Tibial nerve (tissue), 4 donors: ENCODE results near the gene RYR1. TPM values are rescaled to one million over a fixed set of nuclear protein-coding genes. Genes with fewer than 3 reads are reported as not detected.

Experiments used
- DNase-seq, 2 donors: peaks; one replicate each; pipeline ENCODE4 v3.0.0-alpha.2; 2019; ENCODE audit warnings: low spot score in 2 of 2
- H3K27ac ChIP-seq, 4 donors: fragments of 200-600 bp; sonication (generic) in 3 of 4; one replicate each; pipeline ENCODE4 v1.5.1; 2017 to 2019; ENCODE audit warnings: mild to moderate bottlenecking in 1 of 4
- H3K27me3 ChIP-seq, 2 donors: fragments of 200-600 bp; sonication (generic) in 1 of 2; one replicate each; pipeline versions ENCODE4 v1.5.1 to v1.6.0; 2017 to 2019
- H3K36me3 ChIP-seq, 3 donors: fragments of 200-600 bp; sonication (generic); one replicate each; pipeline ENCODE4 v1.5.1; 2018 to 2019
- H3K4me1 ChIP-seq, 4 donors: fragments of 200-600 bp; sonication (generic) in 3 of 4; one replicate each; pipeline ENCODE4 v1.5.1; 2017 to 2019
- H3K4me3 ChIP-seq, 4 donors: fragments of 200-600 bp; sonication (generic) in 3 of 4; one replicate each; pipeline ENCODE4 v1.5.1; 2017 to 2019; ENCODE audit warnings: mild to moderate bottlenecking in 1 of 4, moderate library complexity in 1 of 4
- H3K9me3 ChIP-seq, 4 donors: fragments of 200-600 bp; sonication (generic) in 3 of 4; one replicate each; pipeline ENCODE4 v1.5.1; 2017 to 2019
- CTCF ChIP-seq, 5 experiments: fragments of 200-600 bp in 3 of 5; fragments of 450-650 bp in 2 of 5; sonication (generic) in 3 of 5; IDR thresholded peaks; one replicate each; pipeline ENCODE4 v1.5.1; 2016 to 2019; ENCODE audit warnings: antibody characterized with exemption in 5 of 5, mild to moderate bottlenecking in 3 of 5, moderate library complexity in 2 of 5
- EP300 ChIP-seq, 2 donors: sonication (generic); formaldehyde crosslinking; IDR thresholded peaks; one replicate each; pipeline ENCODE4 v1.6.1; 2017; ENCODE audit warnings: antibody characterized with exemption in 2 of 2, mild to moderate bottlenecking in 1 of 2
- POLR2A ChIP-seq, 2 donors: fragments of 450-650 bp; IDR thresholded peaks; one replicate each; pipeline ENCODE4 v1.6.1; 2017; ENCODE audit warnings: antibody characterized with exemption in 2 of 2, mild to moderate bottlenecking in 2 of 2, moderate library complexity in 2 of 2
- WGBS, 2 donors: methylation state at CpG; one replicate each; pipeline ENCODE4 v1.1.5; 2018; 5-methylcytosine and 5-hydroxymethylcytosine counted together
- total RNA-seq, 4 donors: library from RNA; depleted of rRNA; stranded (reverse); fragments of >200 nt; gene quantifications; one replicate each; pipeline ENCODE4 v1.1.0, GENCODE V29; 2016

Gene RYR1
- total RNA-seq, 4 donors from 2014 or later: 5.7 to 18.1 (median 12.0) TPM

GRCh38 chr19:38401148-38401547, 32.3 kb upstream of the RYR1 start:
- WGBS, 2 donors: 77 to 88% methylated on average over 3 of the region's 3 CpGs

GRCh38 chr19:38402623-38402966, 30.9 kb upstream of the RYR1 start:
- peak overlapping the region in 1 of 4 donors; percentile 88 for H3K27ac ChIP-seq
- WGBS, 2 donors: 4 to 6% methylated on average over 16 to 17 of the region's 18 CpGs
- no peak for DNase-seq
- peaks cover 0 to 46% of the 10 kb centered on the region in 2 donors for H3K27me3 ChIP-seq
- H3K36me3 ChIP-seq: peaks cover 0 to 31% (median 0%) of the 10 kb centered on the region in 3 donors
- H3K4me3 ChIP-seq: peak overlapping the region in 3 of 4 donors; percentile 56 to 72 (median 70)
- H3K9me3 ChIP-seq: no peaks in the 10 kb centered on the region
- peaks cover 0 to 20% (median 6%) of the 10 kb centered on the region in 4 donors for H3K4me1 ChIP-seq
- no peak for TF ChIP-seq POLR2A (IDR thresholded peaks at IDR 0.05)
- TF ChIP-seq CTCF (IDR thresholded peaks at IDR 0.05): no peak

More at GRCh38 chr19:38401148-38401547, 32.3 kb upstream of the RYR1 start:
- DNase-seq: no peak
- H3K4me3 ChIP-seq: no peak overlapping the region
- H3K9me3 ChIP-seq: no peaks in the 10 kb centered on the region
- peaks cover 0 to 16% (median 0%) of the 10 kb centered on the region in 3 donors for H3K36me3 ChIP-seq
- H3K27ac ChIP-seq: no peak overlapping the region
- H3K4me1 ChIP-seq: peaks cover 0 to 20% (median 6%) of the 10 kb centered on the region in 4 donors
- no peak for TF ChIP-seq EP300 (IDR thresholded peaks at IDR 0.05)
- TF ChIP-seq CTCF (IDR thresholded peaks at IDR 0.05): no peak
- TF ChIP-seq POLR2A (IDR thresholded peaks at IDR 0.05): no peak
- H3K27me3 ChIP-seq: peaks cover 0 to 60% of the 10 kb centered on the region in 2 donors

GRCh38 chr19:38402967-38403674, 30.4 kb upstream of the RYR1 start, which contains the start of gene FAM98C:
TSS of gene FAM98C (plus strand) at chr19:38403093. CDS start at chr19:38403154, 61 bp downstream.
- Histone ChIP-seq H3K27ac (peak within 1 kb of the TSS; percentile 44 to 88 (median 80)), H3K9me3 (no peaks in the 10 kb centered on the region), H3K4me1 (peaks cover 0 to 20% (median 6%) of the 10 kb centered on the region in 4 donors), H3K36me3 (peaks cover 0 to 36% (median 0%) of the 10 kb centered on the region in 3 donors), H3K4me3 (peak within 1 kb of the TSS; percentile 56 to 79 (median 71)), H3K27me3 (peaks cover 0 to 41% of the 10 kb centered on the region in 2 donors)
- WGBS, 2 donors: 0 to 1% methylated on average over 28 to 56 of the region's 82 CpGs
- peak; percentile 95 to 100 (median 99) for TF ChIP-seq CTCF (IDR thresholded peaks at IDR 0.05)
- peak; percentile 59 to 62 for TF ChIP-seq EP300 (IDR thresholded peaks at IDR 0.05)
- TF ChIP-seq POLR2A (IDR thresholded peaks at IDR 0.05): no peak
- DNase-seq: peak; percentile 90 to 92

DNA sequence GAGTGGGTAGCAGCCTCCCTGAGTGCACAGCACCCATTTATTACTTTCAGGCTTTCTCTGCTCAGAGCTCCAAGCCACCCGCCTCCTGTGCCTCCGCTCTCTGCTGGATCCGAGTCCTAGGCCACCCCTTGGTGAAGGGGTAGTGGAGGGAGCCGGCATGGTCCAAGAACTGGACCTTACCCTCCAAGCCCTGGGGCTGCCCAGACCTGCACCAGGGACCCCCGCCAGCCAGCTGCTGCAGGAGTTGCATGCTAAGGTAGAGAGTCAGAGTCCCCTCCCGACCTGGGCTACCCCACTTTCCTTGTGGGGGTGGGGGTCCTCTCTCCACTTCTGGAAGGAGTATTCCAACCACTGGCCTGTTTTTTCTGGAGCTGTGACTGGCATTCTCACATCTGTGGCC, 28.6 kb upstream of the RYR1 start:
- Histone ChIP-seq H3K9me3 (no peaks in the 10 kb centered on the region), H3K4me3 (no peak overlapping the region)
- 86 to 96% methylated on average over 6 of the region's 6 CpGs for WGBS, 2 donors

More for the DNA sequence above, 28.6 kb upstream of the RYR1 start:
- peaks cover 0 to 49% (median 0%) of the 10 kb centered on the region in 3 donors for H3K36me3 ChIP-seq
- H3K27me3 ChIP-seq: peaks cover 0 to 25% of the 10 kb centered on the region in 2 donors
- H3K4me1 ChIP-seq: peaks cover 0 to 20% (median 6%) of the 10 kb centered on the region in 4 donors
- TF ChIP-seq CTCF (IDR thresholded peaks at IDR 0.05): no peak
- TF ChIP-seq EP300 (IDR thresholded peaks at IDR 0.05): no peak
- TF ChIP-seq POLR2A (IDR thresholded peaks at IDR 0.05): no peak
- no peak for DNase-seq
- H3K27ac ChIP-seq: no peak overlapping the region
